ENCODE data around the gene FAM76B.

DNA sequence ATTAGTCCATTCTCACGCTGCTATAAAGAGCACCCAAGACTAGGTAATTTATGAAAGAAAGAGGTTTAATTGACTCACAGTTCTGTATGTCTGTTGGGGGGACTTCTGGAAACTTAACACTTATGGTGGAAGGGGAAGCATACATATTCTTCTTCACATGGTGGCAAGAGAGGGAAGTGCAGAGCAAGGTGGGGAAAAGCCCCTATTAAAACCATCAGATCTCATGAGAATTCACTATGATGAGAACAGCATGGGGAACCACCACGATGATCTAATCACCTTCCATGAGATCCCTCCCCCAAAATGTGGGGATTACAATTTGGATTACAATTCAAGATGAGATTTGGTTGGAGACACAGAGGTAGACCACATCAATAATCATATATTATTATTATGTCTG is 26.5 kb upstream of the FAM76B start:
- no peak for TF ChIP-seq POLR2A (IDR thresholded peaks at IDR 0.05)
- TF ChIP-seq, protein P1, sequence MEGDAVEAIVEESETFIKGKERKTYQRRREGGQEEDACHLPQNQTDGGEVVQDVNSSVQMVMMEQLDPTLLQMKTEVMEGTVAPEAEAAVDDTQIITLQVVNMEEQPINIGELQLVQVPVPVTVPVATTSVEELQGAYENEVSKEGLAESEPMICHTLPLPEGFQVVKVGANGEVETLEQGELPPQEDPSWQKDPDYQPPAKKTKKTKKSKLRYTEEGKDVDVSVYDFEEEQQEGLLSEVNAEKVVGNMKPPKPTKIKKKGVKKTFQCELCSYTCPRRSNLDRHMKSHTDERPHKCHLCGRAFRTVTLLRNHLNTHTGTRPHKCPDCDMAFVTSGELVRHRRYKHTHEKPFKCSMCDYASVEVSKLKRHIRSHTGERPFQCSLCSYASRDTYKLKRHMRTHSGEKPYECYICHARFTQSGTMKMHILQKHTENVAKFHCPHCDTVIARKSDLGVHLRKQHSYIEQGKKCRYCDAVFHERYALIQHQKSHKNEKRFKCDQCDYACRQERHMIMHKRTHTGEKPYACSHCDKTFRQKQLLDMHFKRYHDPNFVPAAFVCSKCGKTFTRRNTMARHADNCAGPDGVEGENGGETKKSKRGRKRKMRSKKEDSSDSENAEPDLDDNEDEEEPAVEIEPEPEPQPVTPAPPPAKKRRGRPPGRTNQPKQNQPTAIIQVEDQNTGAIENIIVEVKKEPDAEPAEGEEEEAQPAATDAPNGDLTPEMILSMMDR (IDR thresholded peaks at IDR 0.05), result no peak
